GM12878 (cell line): ENCODE measurements around the gene CXCL8. TPM values are rescaled to one million over a fixed set of nuclear protein-coding genes. Genes with fewer than 3 reads are reported as not detected.

Experiments used
- ATAC-seq: fragments of 200-7000 bp; cut with Tn5 transposase; 3 replicates; pipeline ENCODE4 v1.9.1; 2020; ENCODE audit warnings: mild to moderate bottlenecking, moderate library complexity
- BruUV-seq: library from RNA; stranded (reverse); fragments of 400-500 nt; replicated peaks from 2 replicates; lab custom pipeline; 2021; lab: Mats Ljungman, UMichigan
- CTCF ChIA-PET: fragments of 300-600 bp; sonication (Branson Sonifier 250); formaldehyde crosslinking; extraction: SDS; loops from one replicate; lab custom pipeline; 2021; ENCODE audit warnings: inconsistent platforms; lab: Yijun Ruan, JAX
- POLR2A ChIA-PET: fragments of 350-600 bp; formaldehyde crosslinking; extraction: SDS; loops from one replicate; lab custom pipeline; 2021; ENCODE audit warnings: inconsistent platforms; lab: Charles Lee
- RAD21 ChIA-PET: fragments of 300-600 bp; sonication (Branson Sonifier 250); formaldehyde crosslinking; loops from one replicate; lab custom pipeline; 2023; ENCODE audit warnings: antibody characterized with exemption; ENCODE audit not compliant: unreplicated experiment; lab: Charles Lee
- SMC1A ChIA-PET: fragments of 300-600 bp; sonication (Branson Sonifier 250); formaldehyde crosslinking; loops from one replicate; lab custom pipeline; 2023; ENCODE audit not compliant: unreplicated experiment, uncharacterized antibody; lab: Charles Lee
- DNase-seq: peaks from one replicate; pipeline ENCODE4 v3.0.0-alpha.2; 2011; ENCODE audit warnings: low read depth, low spot score
- FAIRE-seq: peaks from 3 replicates; lab custom pipeline; 2011; peaks lifted over from hg19 to GRCh38; lab: Jason Lieb, UNC
- H2AFZ ChIP-seq: 2 replicates; pipeline ENCODE4 v1.6.0; 2011; ENCODE audit warnings: low read depth, low read length, control low read depth; ENCODE audit not compliant: control insufficient read depth
- H3K27ac ChIP-seq: 2 replicates; pipeline ENCODE4 v1.5.1; 2011; ENCODE audit warnings: control low read depth; ENCODE audit not compliant: control insufficient read depth, insufficient read depth
- H3K27me3 ChIP-seq, 2 experiments: replicated peaks in 1 of 2; 2 replicates each; pipeline versions ENCODE4 v1.6.0 to v1.6.1; 2011; ENCODE audit warnings: low read length in 1 of 2; ENCODE audit not compliant: control insufficient read depth in 2 of 2, insufficient read depth in 2 of 2
- H3K36me3 ChIP-seq, 2 experiments: 2 replicates each; pipeline ENCODE4 v1.5.1; 2011; ENCODE audit warnings: low read length in 1 of 2; ENCODE audit not compliant: control insufficient read depth in 2 of 2, insufficient read depth in 2 of 2
- H3K4me1 ChIP-seq: 2 replicates; pipeline ENCODE4 v1.6.1; 2011; ENCODE audit warnings: mild to moderate bottlenecking, low read length, moderate library complexity, mixed read lengths; ENCODE audit not compliant: control insufficient read depth, insufficient read depth
- H3K4me2 ChIP-seq: 2 replicates; pipeline ENCODE4 v1.6.0; 2011; ENCODE audit warnings: control low read depth; ENCODE audit not compliant: control insufficient read depth, insufficient read depth
- H3K4me3 ChIP-seq: fragments of 200-600 bp; sonication (generic); 2 replicates; pipeline ENCODE4 v1.5.1; 2016
- H3K79me2 ChIP-seq: 2 replicates; pipeline ENCODE4 v1.6.0; 2011; ENCODE audit warnings: low read length; ENCODE audit not compliant: control insufficient read depth, insufficient read depth
- H3K9ac ChIP-seq: 2 replicates; pipeline ENCODE4 v1.8.0; 2011; ENCODE audit warnings: low read length, control low read depth, mixed read lengths; ENCODE audit not compliant: control insufficient read depth, insufficient read depth
- H3K9me3 ChIP-seq: replicated peaks from 3 replicates; pipeline ENCODE4 v1.5.1; 2011; ENCODE audit warnings: mild to moderate bottlenecking, low read length; ENCODE audit not compliant: control insufficient read depth, insufficient read depth
- H4K20me1 ChIP-seq: 2 replicates; pipeline ENCODE4 v1.6.0; 2011; ENCODE audit not compliant: control insufficient read depth, insufficient read depth
- CUX1 ChIP-seq: IDR thresholded peaks from 2 replicates; pipeline ENCODE4 v1.6.1; 2012; ENCODE audit warnings: improper control_type of control experiment, low read depth, low read length; ENCODE audit not compliant: insufficient replicate concordance
- E2F4 ChIP-seq: IDR thresholded peaks from 2 replicates; pipeline ENCODE4 v1.6.1; 2012; ENCODE audit warnings: low read depth, low read length, improper control_type of control experiment
- HCFC1 ChIP-seq: fragments of 150-350 bp; IDR thresholded peaks from 2 replicates; pipeline ENCODE4 v1.6.1; 2014; ENCODE audit warnings: low read length
- NKRF ChIP-seq: fragments of 450-650 bp; conservative IDR thresholded peaks from 2 replicates; pipeline ENCODE4 v1.6.1; 2017; ENCODE audit warnings: mild to moderate bottlenecking, moderate library complexity
- PKNOX1 ChIP-seq: fragments of 450-650 bp; IDR thresholded peaks from 2 replicates; pipeline ENCODE4 v1.6.1; 2016; ENCODE audit warnings: mild to moderate bottlenecking
- POLR2A ChIP-seq: IDR thresholded peaks from 2 replicates; pipeline ENCODE4 v1.6.1; 2011; ENCODE audit warnings: low read depth, mild to moderate bottlenecking, low read length
- SMC3 ChIP-seq: IDR thresholded peaks from 2 replicates; pipeline ENCODE4 v1.6.1; 2011; ENCODE audit warnings: low read length, improper control_type of control experiment, borderline replicate concordance
- TBL1XR1 ChIP-seq: IDR thresholded peaks from 2 replicates; pipeline ENCODE4 v1.6.1; 2012; ENCODE audit warnings: low read depth, low read length, improper control_type of control experiment
- ZNF274 ChIP-seq: IDR thresholded peaks from one replicate; pipeline ENCODE4 v1.8.0; 2011; ENCODE audit not compliant: insufficient read length, insufficient read depth
- ZNF592 ChIP-seq: fragments of 450-650 bp; IDR thresholded peaks from 2 replicates; pipeline ENCODE4 v1.6.1; 2017; ENCODE audit warnings: mild to moderate bottlenecking, moderate library complexity
- ZNF622 ChIP-seq: fragments of 450-650 bp; IDR thresholded peaks from 2 replicates; pipeline ENCODE4 v1.6.1; 2017; ENCODE audit warnings: mild to moderate bottlenecking, inconsistent platforms
- whole genome bisulfite sequencing: methylation state at CpG from one replicate; pipeline ENCODE4 v1.1.6; 2016; ENCODE audit warnings: low lambda C conversion rate; ENCODE audit not compliant: insufficient replicate concordance, insufficient coverage; ENCODE audit errors: missing lambda C conversion rate; 5-methylcytosine and 5-hydroxymethylcytosine counted together
- in situ Hi-C: fragments of 300-500 bp; cut with MboI; formaldehyde crosslinking; loops from 9 replicates; pipeline ENCODE4 v1.14.3; 2018; ENCODE audit warnings: mixed read lengths
- intact Hi-C: fragments of 100-400 bp; cut with micrococcal nuclease; formaldehyde crosslinking; loops from one replicate; pipeline ENCODE4 v1.14.2; 2022; ENCODE audit not compliant: unreplicated experiment
- polyA plus RNA-seq, 11 experiments: library from polyadenylated mRNA; depleted of rRNA in 4 of 11; unstranded in 6 of 11; stranded (reverse) in 5 of 11; fragments of >200 nt; fragmentation: Nextera tagmentation in 4 of 11; fragmentation: Illumina TruSeq in 1 of 11; extraction: Ambion mirVana in 4 of 11; extraction: Trizol in 1 of 11; gene quantifications; 1 replicate in 1 of 11; 2 replicates in 10 of 11; pipeline versions ENCODE4 v1.2.1 to v1.2.3, GENCODE V29; 2011 to 2016; ENCODE audit warnings: inconsistent platforms in 2 of 11, missing spikeins in 2 of 11, low read depth in 1 of 11
- total RNA-seq, 4 experiments: library from RNA; depleted of rRNA in 3 of 4; stranded (reverse); fragments of >200 nt in 3 of 4; fragmentation: Illumina TruSeq in 1 of 4; extraction: Trizol in 1 of 4; gene quantifications; 2 replicates each; pipeline versions ENCODE4 v1.2.1 to v1.2.3, GENCODE V29; 2013 to 2021

Gene CXCL8
- total and polyA plus RNA-seq, 10 of the 15 experiments (the other 5 are each of a cell fraction or from before 2014, with no cell fraction given), result 0.09 to 0.36 (median 0.19) TPM; not detected in 1

GRCh38 chr4:73692254-73692653 lies 48.1 kb upstream of the CXCL8 start:
- no peaks in the 10 kb centered on the region for H3K79me2 ChIP-seq
- TF ChIP-seq POLR2A, result no peak
- TF ChIP-seq TBL1XR1, result no peak
- TF ChIP-seq SMC3, result no peak
- no peak for TF ChIP-seq HCFC1
- no peak for TF ChIP-seq ZNF274
- no peak for TF ChIP-seq ZNF592
- TF ChIP-seq E2F4, result no peak
- TF ChIP-seq PKNOX1, result no peak
- TF ChIP-seq NKRF, result no peak
- no peak for TF ChIP-seq ZNF622
- no peak for TF ChIP-seq CUX1

More at GRCh38 chr4:73692254-73692653, 48.1 kb upstream of the CXCL8 start:
- H2AFZ ChIP-seq, result no peak overlapping the region
- intact Hi-C loops (no loop called here), in situ Hi-C loops (no loop called here)
- DNase-seq (no peak), FAIRE-seq (no peak), ATAC-seq (no peak)
- ChIA-PET POLR2A (no interaction called here), RAD21 (no interaction called here), SMC1A (interaction anchor here (1.0 kb wide), 1 partner anchor 9 kb away, joined by 3 read pairs; no protein-coding TSS in a partner anchor), CTCF (no interaction called here)
- no peaks in the 10 kb centered on the region for H3K27me3 ChIP-seq
- no peaks in the 10 kb centered on the region for H3K9me3 ChIP-seq
- H3K27ac ChIP-seq, result no peak overlapping the region
- 79% methylated on average over 1 of the region's 1 CpG for WGBS
- H3K4me1 ChIP-seq, result no peaks in the 10 kb centered on the region
- no peaks in the 10 kb centered on the region for H4K20me1 ChIP-seq
- BruUV-seq, result no TSS peak
- no peak overlapping the region for H3K4me2 ChIP-seq
- no peak overlapping the region for H3K4me3 ChIP-seq
- no peaks in the 10 kb centered on the region for H3K36me3 ChIP-seq
- no peak overlapping the region for H3K9ac ChIP-seq
